Neural progenitor cell (in vitro differentiated cells): ENCODE results near the gene AGA. TPM values are rescaled to one million over a fixed set of nuclear protein-coding genes. Genes with fewer than 3 reads are reported as not detected.

Source experiments
- DNase-seq: peaks from one replicate; pipeline ENCODE4 v3.0.0-alpha.2; 2016; ENCODE audit warnings: low spot score
- H2AFZ ChIP-seq: fragments of 200-600 bp; sonication (generic); replicated peaks from 2 replicates; pipeline ENCODE4 v1.6.1; 2016; ENCODE audit warnings: antibody characterized with exemption
- H3F3A ChIP-seq: fragments of 200-600 bp; sonication (generic); 2 replicates; pipeline ENCODE4 v1.6.1; 2016; ENCODE audit warnings: antibody characterized with exemption, low read depth
- H3K27ac ChIP-seq: fragments of 200-600 bp; sonication (generic); 2 replicates; pipeline ENCODE4 v1.5.1; 2016; ENCODE audit warnings: mild to moderate bottlenecking
- H3K27me3 ChIP-seq: fragments of 200-600 bp; sonication (generic); 2 replicates; pipeline ENCODE4 v1.6.1; 2016; ENCODE audit warnings: mild to moderate bottlenecking, moderate library complexity
- H3K36me3 ChIP-seq: fragments of 200-600 bp; sonication (generic); 2 replicates; pipeline ENCODE4 v1.5.1; 2016
- H3K4me1 ChIP-seq: fragments of 200-600 bp; sonication (generic); 2 replicates; pipeline ENCODE4 v1.6.1; 2016; ENCODE audit warnings: mixed run types
- H3K4me2 ChIP-seq: fragments of 200-600 bp; sonication (generic); 2 replicates; pipeline ENCODE4 v1.6.1; 2016
- H3K4me3 ChIP-seq: fragments of 200-600 bp; sonication (generic); 2 replicates; pipeline ENCODE4 v1.5.1; 2016
- H3K79me2 ChIP-seq: fragments of 200-600 bp; sonication (generic); 2 replicates; pipeline ENCODE4 v1.6.1; 2016; ENCODE audit warnings: low read depth
- H3K9ac ChIP-seq: fragments of 200-600 bp; sonication (generic); 2 replicates; pipeline ENCODE4 v1.6.1; 2016
- H3K9me3 ChIP-seq: fragments of 200-600 bp; sonication (generic); 2 replicates; pipeline ENCODE4 v1.5.1; 2016; ENCODE audit warnings: low read depth
- H4K20me1 ChIP-seq: fragments of 200-600 bp; sonication (generic); 2 replicates; pipeline ENCODE4 v1.6.1; 2016; ENCODE audit warnings: low read depth
- H3K27ac Mint-ChIP-seq: 3 replicates; pipeline ENCODE4 v1.8.0; 2021; ENCODE audit warnings: mixed read lengths
- H3K27me3 Mint-ChIP-seq: 2 replicates; pipeline ENCODE4 v1.8.0; 2022; ENCODE audit warnings: low read depth, mild to moderate bottlenecking, inconsistent platforms, moderate library complexity, mixed read lengths; ENCODE audit not compliant: insufficient read depth
- H3K36me3 Mint-ChIP-seq: 3 replicates; pipeline ENCODE4 v1.8.0; 2021; ENCODE audit warnings: mixed read lengths
- H3K4me1 Mint-ChIP-seq: 3 replicates; pipeline ENCODE4 v1.8.0; 2021; ENCODE audit warnings: mixed read lengths
- H3K4me3 Mint-ChIP-seq: 3 replicates; pipeline ENCODE4 v1.8.0; 2021; ENCODE audit warnings: mild to moderate bottlenecking, moderate library complexity, mixed read lengths
- H3K9me3 Mint-ChIP-seq: 3 replicates; pipeline ENCODE4 v1.8.0; 2020; ENCODE audit warnings: mixed read lengths
- EZH2 ChIP-seq: fragments of 200-600 bp; sonication (generic); IDR thresholded peaks from 2 replicates; pipeline ENCODE4 v1.6.1; 2017; ENCODE audit warnings: antibody characterized with exemption, mild to moderate bottlenecking, moderate library complexity
- EZH2phosphoT487 ChIP-seq: fragments of 200-600 bp; sonication (generic); IDR thresholded peaks from 2 replicates; pipeline ENCODE4 v1.6.1; 2017; ENCODE audit warnings: antibody characterized with exemption
- total RNA-seq: library from RNA; depleted of rRNA; stranded (reverse); fragments of >200 nt; gene quantifications from 2 replicates; pipeline ENCODE4 v1.2.3, GENCODE V29; 2015; ENCODE audit warnings: low replicate concordance
- TF ChIP-seq, protein P1 (sequence below): fragments of 200-600 bp; sonication (generic); IDR thresholded peaks from 2 replicates; pipeline ENCODE4 v1.5.1; 2017; ENCODE audit warnings: antibody characterized with exemption, mild to moderate bottlenecking

The AGA gene
- total RNA-seq, 1 donor from 2014 or later, result 27.3 TPM

DNA sequence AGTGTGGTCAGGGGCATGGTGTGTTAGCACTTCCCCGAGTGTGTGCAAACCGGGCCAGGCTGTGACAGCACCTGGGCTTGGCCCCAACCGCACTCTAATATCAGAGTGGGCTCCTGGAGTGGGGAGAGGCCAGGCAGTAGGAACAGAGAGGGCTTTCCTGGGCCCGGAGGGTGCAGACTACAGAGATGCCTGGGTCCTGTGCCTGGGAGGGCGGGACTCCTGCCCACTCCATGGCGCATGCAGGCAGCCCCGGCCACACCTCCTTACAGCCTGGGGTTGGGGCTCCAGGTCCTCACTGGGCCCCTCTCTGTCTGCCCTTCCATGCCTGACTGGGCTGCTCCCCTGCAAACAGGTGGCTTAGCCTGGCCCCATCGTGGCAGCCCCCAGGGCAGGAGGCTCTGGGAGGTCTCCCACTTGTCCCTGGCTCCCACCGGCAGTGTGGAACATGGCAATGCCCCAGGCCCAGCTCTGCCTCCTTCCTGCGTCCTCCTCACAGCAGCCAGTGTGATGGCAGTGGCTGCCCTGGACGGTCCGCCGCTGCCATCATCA, 60.4 kb downstream of the AGA start:
- H3K4me3 ChIP-seq, result no peak overlapping the region
- no peak overlapping the region for H3K9ac ChIP-seq
- H3K4me3 Mint-ChIP-seq, result no peak overlapping the region
- H3K9me3 ChIP-seq, result no peaks in the 10 kb centered on the region
- H3K4me1 ChIP-seq, result peaks cover under 1% of the 10 kb centered on the region
- H3K27me3 ChIP-seq, result no peaks in the 10 kb centered on the region
- no peak overlapping the region for H2AFZ ChIP-seq
- H3K79me2 ChIP-seq, result no peaks in the 10 kb centered on the region
- H3K27me3 Mint-ChIP-seq, result no peaks in the 10 kb centered on the region
- no peaks in the 10 kb centered on the region for H3K36me3 Mint-ChIP-seq
- no peak overlapping the region for H3K4me2 ChIP-seq
- DNase-seq, result no peak
- H3K36me3 ChIP-seq, result no peaks in the 10 kb centered on the region
- H3F3A ChIP-seq, result no peaks in the 10 kb centered on the region
- H3K27ac Mint-ChIP-seq, result no peak overlapping the region
- TF ChIP-seq EZH2phosphoT487 (no peak), EZH2 (no peak)
- TF ChIP-seq, protein P1, sequence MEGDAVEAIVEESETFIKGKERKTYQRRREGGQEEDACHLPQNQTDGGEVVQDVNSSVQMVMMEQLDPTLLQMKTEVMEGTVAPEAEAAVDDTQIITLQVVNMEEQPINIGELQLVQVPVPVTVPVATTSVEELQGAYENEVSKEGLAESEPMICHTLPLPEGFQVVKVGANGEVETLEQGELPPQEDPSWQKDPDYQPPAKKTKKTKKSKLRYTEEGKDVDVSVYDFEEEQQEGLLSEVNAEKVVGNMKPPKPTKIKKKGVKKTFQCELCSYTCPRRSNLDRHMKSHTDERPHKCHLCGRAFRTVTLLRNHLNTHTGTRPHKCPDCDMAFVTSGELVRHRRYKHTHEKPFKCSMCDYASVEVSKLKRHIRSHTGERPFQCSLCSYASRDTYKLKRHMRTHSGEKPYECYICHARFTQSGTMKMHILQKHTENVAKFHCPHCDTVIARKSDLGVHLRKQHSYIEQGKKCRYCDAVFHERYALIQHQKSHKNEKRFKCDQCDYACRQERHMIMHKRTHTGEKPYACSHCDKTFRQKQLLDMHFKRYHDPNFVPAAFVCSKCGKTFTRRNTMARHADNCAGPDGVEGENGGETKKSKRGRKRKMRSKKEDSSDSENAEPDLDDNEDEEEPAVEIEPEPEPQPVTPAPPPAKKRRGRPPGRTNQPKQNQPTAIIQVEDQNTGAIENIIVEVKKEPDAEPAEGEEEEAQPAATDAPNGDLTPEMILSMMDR, result no peak
- no peaks in the 10 kb centered on the region for H4K20me1 ChIP-seq
- H3K27ac ChIP-seq, result no peak overlapping the region
- peaks cover 9% of the 10 kb centered on the region for H3K4me1 Mint-ChIP-seq
- H3K9me3 Mint-ChIP-seq, result peaks cover 3% of the 10 kb centered on the region

Other genes with a start within 250 kb of the AGA start
- gene NEIL3, start 132.6 kb downstream of the AGA start, total RNA-seq, result 21.3 and 26.3 TPM in 2 replicates